ENCODE measurements around the gene ANKRD39.

Gene ANKRD39

GRCh38 chr2:96853321-96853720 is 4.5 kb downstream of the ANKRD39 start:
- no peak for DNase-seq (ENCODE audit: low read depth in 2 of 2)

GRCh38 chr2:96852667-96853066 is 5.1 kb downstream of the ANKRD39 start:
- DNase-seq (ENCODE audit: low read depth in 2 of 2), result no peak

- no peak for DNase-seq (ENCODE audit: low read depth in 2 of 2)
Measured at GRCh38 chr2:96848264-96848663, 9.6 kb downstream of the ANKRD39 start.

- no peak for DNase-seq (ENCODE audit: low read depth in 2 of 2)
Measured at GRCh38 chr2:96847586-96847985, 10.2 kb downstream of the ANKRD39 start.

- no peak for DNase-seq (ENCODE audit: low read depth in 2 of 2)
Measured at GRCh38 chr2:96846825-96847224, 11.0 kb downstream of the ANKRD39 start.

- no peak for DNase-seq (ENCODE audit: low read depth in 2 of 2)
Measured at GRCh38 chr2:96844405-96844808, 13.4 kb downstream of the ANKRD39 start.

GRCh38 chr2:96843538-96844268 is 14.1 kb downstream of the ANKRD39 start, which contains the start of gene ANKRD23:
Gene ANKRD23 (minus strand): TSS chr2:96844021. CDS start chr2:96843992, 29 bp downstream.
- no peak for DNase-seq (ENCODE audit: low read depth in 2 of 2)

GRCh38 chr2:96842600-96842999 is 15.2 kb downstream of the ANKRD39 start:
- DNase-seq (ENCODE audit: low read depth in 2 of 2), result no peak

- no peak for DNase-seq (ENCODE audit: low read depth in 2 of 2)
Measured at GRCh38 chr2:96841701-96842495, 15.9 kb downstream of the ANKRD39 start.

- no peak for DNase-seq (ENCODE audit: low read depth in 2 of 2)
Measured at GRCh38 chr2:96839875-96840850, 17.7 kb downstream of the ANKRD39 start.

GRCh38 chr2:96839293-96839874 is 18.4 kb downstream of the ANKRD39 start:
- DNase-seq (ENCODE audit: low read depth in 2 of 2), result peak; percentile 64 to 79

- DNase-seq (ENCODE audit: low read depth in 2 of 2), result no peak
Measured at GRCh38 chr2:96838345-96839292, 19.2 kb downstream of the ANKRD39 start.

GRCh38 chr2:96837575-96837974 is 20.2 kb downstream of the ANKRD39 start:
- DNase-seq (ENCODE audit: low read depth in 2 of 2), result no peak

- DNase-seq (ENCODE audit: low read depth in 2 of 2), result no peak
Measured at GRCh38 chr2:96835830-96836229, 22.0 kb downstream of the ANKRD39 start.

- DNase-seq (ENCODE audit: low read depth in 2 of 2), result no peak
Measured at GRCh38 chr2:96832754-96833507, 24.9 kb downstream of the ANKRD39 start.

GRCh38 chr2:96832408-96832753 is 25.4 kb downstream of the ANKRD39 start:
- DNase-seq (ENCODE audit: low read depth in 2 of 2), result no peak

- DNase-seq (ENCODE audit: low read depth in 2 of 2), result no peak
Measured at GRCh38 chr2:96831679-96832078, 26.1 kb downstream of the ANKRD39 start.

- DNase-seq (ENCODE audit: low read depth in 2 of 2), result no peak
Measured at GRCh38 chr2:96830044-96830562, 27.7 kb downstream of the ANKRD39 start.

GRCh38 chr2:96828874-96829273 is 28.9 kb downstream of the ANKRD39 start:
- no peak for DNase-seq (ENCODE audit: low read depth in 2 of 2)

All from activated CD4-positive, alpha-beta T cell treated with anti-CD3 and anti-CD28 coated beads for 24 hours (primary cell).